Naive thymus-derived CD4-positive, alpha-beta T cell (primary cell): ENCODE results near the gene CRAMP1. TPM values are rescaled to one million over a fixed set of nuclear protein-coding genes. Genes with fewer than 3 reads are reported as not detected.

Experiments used
- ATAC-seq: fragments of 150-1000 bp; cut with Tn5 transposase; 2 replicates; pipeline ENCODE4 v1.10.0; 2021; ENCODE audit warnings: mild to moderate bottlenecking, moderate library complexity
- CTCF ChIA-PET: fragments of 350-600 bp; sonication (Branson Sonifier 250); formaldehyde crosslinking; loops from one replicate; lab custom pipeline; 2021; ENCODE audit warnings: antibody characterized with exemption; lab: Charles Lee
- POLR2A ChIA-PET: fragments of 350-600 bp; sonication (Branson Sonifier 250); formaldehyde crosslinking; loops from one replicate; lab custom pipeline; 2021; ENCODE audit warnings: antibody characterized with exemption, inconsistent platforms; lab: Charles Lee
- DNase-seq, 9 donors: peaks; one replicate each; pipeline versions ENCODE4 v3.0.0 to v3.0.0-alpha.2; 2020 to 2022; ENCODE audit warnings: mixed read lengths in 1 of 9
- H3K27ac ChIP-seq: one replicate; pipeline ENCODE4 v1.7.0; 2013; ENCODE audit warnings: mild to moderate bottlenecking, low read depth, low read length, moderate library complexity
- H3K27me3 ChIP-seq, 2 donors: one replicate each; pipeline ENCODE4 v1.7.0; 2013; ENCODE audit warnings: low read length in 2 of 2, mild to moderate bottlenecking in 2 of 2, moderate library complexity in 2 of 2; ENCODE audit not compliant: control insufficient read depth in 2 of 2, insufficient read depth in 2 of 2
- H3K36me3 ChIP-seq, 3 experiments: 1 replicate in 2 of 3; 2 replicates in 1 of 3; pipeline ENCODE4 v1.7.0; 2013; ENCODE audit warnings: low read length in 3 of 3, mild to moderate bottlenecking in 3 of 3, moderate library complexity in 1 of 3; ENCODE audit not compliant: insufficient read depth in 3 of 3, control insufficient read depth in 2 of 3
- H3K4me1 ChIP-seq, 2 donors: one replicate each; pipeline ENCODE4 v1.7.0; 2013; ENCODE audit warnings: low read length in 2 of 2, mild to moderate bottlenecking in 2 of 2, moderate library complexity in 1 of 2; ENCODE audit not compliant: control insufficient read depth in 2 of 2, insufficient read depth in 2 of 2
- H3K4me3 ChIP-seq: 2 replicates; pipeline ENCODE4 v1.7.0; 2013; ENCODE audit warnings: mild to moderate bottlenecking, low read length
- H3K9me3 ChIP-seq, 3 experiments: 1 replicate in 2 of 3; 2 replicates in 1 of 3; pipeline ENCODE4 v1.7.0; 2013; ENCODE audit warnings: low read length in 3 of 3; ENCODE audit not compliant: control insufficient read depth in 2 of 3
- H3K27ac Mint-ChIP-seq, 9 donors: one replicate each; pipeline ENCODE4 v1.8.0; 2020 to 2022; ENCODE audit warnings: mixed read lengths in 9 of 9, mild to moderate bottlenecking in 8 of 9, moderate library complexity in 5 of 9, inconsistent platforms in 2 of 9
- H3K27me3 Mint-ChIP-seq, 5 donors: one replicate each; pipeline ENCODE4 v1.8.0; 2021 to 2022; ENCODE audit warnings: mixed read lengths in 5 of 5, mild to moderate bottlenecking in 1 of 5
- H3K36me3 Mint-ChIP-seq, 5 donors: one replicate each; pipeline ENCODE4 v1.8.0; 2020 to 2022; ENCODE audit warnings: mixed read lengths in 5 of 5, mild to moderate bottlenecking in 3 of 5, inconsistent platforms in 1 of 5
- H3K4me1 Mint-ChIP-seq, 7 donors: one replicate each; pipeline ENCODE4 v1.8.0; 2020 to 2022; ENCODE audit warnings: mixed read lengths in 7 of 7, mild to moderate bottlenecking in 3 of 7, inconsistent platforms in 1 of 7
- H3K4me3 Mint-ChIP-seq, 10 donors: one replicate each; pipeline ENCODE4 v1.8.0; 2020 to 2022; ENCODE audit warnings: mild to moderate bottlenecking in 10 of 10, mixed read lengths in 10 of 10, moderate library complexity in 6 of 10, inconsistent platforms in 2 of 10
- H3K9me3 Mint-ChIP-seq, 11 donors: one replicate each; pipeline ENCODE4 v1.8.0; 2020 to 2022; ENCODE audit warnings: mixed read lengths in 11 of 11, mild to moderate bottlenecking in 4 of 11, inconsistent platforms in 1 of 11, moderate library complexity in 1 of 11
- intact Hi-C, 2 donors: fragments of 100-400 bp; cut with micrococcal nuclease; formaldehyde crosslinking; loops; one replicate each; pipeline ENCODE4 v1.15.1; 2023
- polyA plus RNA-seq, 2 donors: library from polyadenylated mRNA; unstranded; fragments of 300-500 nt; fragmentation: Illumina TruSeq; gene quantifications; one replicate each; pipeline ENCODE4 v1.2.3, GENCODE V29; 2021
- total RNA-seq, 6 experiments: library from RNA in 5 of 6; stranded (reverse) in 5 of 6; gene quantifications; 1 replicate in 5 of 6; 2 replicates in 1 of 6; pipeline ENCODE4 v1.2.3 and lab custom pipeline; 2021 to 2026

CRAMP1 gene
- total and polyA plus RNA-seq, 7 experiments from 2014 or later = 2.1 to 33.2 (median 31.2) TPM

GRCh38 chr16:1639282-1639681, 27.1 kb downstream of the CRAMP1 start:
- peaks cover 15 to 57% (median 22%) of the 10 kb centered on the region in 5 donors for H3K36me3 Mint-ChIP-seq

GRCh38 chr16:1639860-1640259, 27.7 kb downstream of the CRAMP1 start:
- ChIA-PET POLR2A (no interaction called here), CTCF (no interaction called here)
- no peak overlapping the region for H3K4me3 Mint-ChIP-seq
- intact Hi-C loops = no loop called here
- peaks cover 15 to 55% (median 19%) of the 10 kb centered on the region in 5 donors for H3K36me3 Mint-ChIP-seq
- no peaks in the 10 kb centered on the region for H3K9me3 Mint-ChIP-seq
- Histone ChIP-seq H3K27me3 (no peaks in the 10 kb centered on the region), H3K9me3 (no peaks in the 10 kb centered on the region), H3K36me3 (peaks cover 0 to 88% (median 22%) of the 10 kb centered on the region in 3 experiments), H3K4me1 (no peaks in the 10 kb centered on the region), H3K4me3 (no peak overlapping the region), H3K27ac (no peak overlapping the region)
- ATAC-seq = no peak
- DNase-seq = no peak
- peaks cover 0 to 25% (median 4%) of the 10 kb centered on the region in 7 donors for H3K4me1 Mint-ChIP-seq
- H3K27ac Mint-ChIP-seq = no peak overlapping the region
- H3K27me3 Mint-ChIP-seq = no peaks in the 10 kb centered on the region

More at GRCh38 chr16:1639282-1639681, 27.1 kb downstream of the CRAMP1 start:
- Histone ChIP-seq H3K27ac (no peak overlapping the region), H3K27me3 (no peaks in the 10 kb centered on the region), H3K4me1 (no peaks in the 10 kb centered on the region), H3K9me3 (no peaks in the 10 kb centered on the region), H3K36me3 (peaks cover 0 to 94% (median 22%) of the 10 kb centered on the region in 3 experiments), H3K4me3 (no peak overlapping the region)
- peaks cover 0 to 22% (median 4%) of the 10 kb centered on the region in 7 donors for H3K4me1 Mint-ChIP-seq
- no peak overlapping the region for H3K27ac Mint-ChIP-seq
- CTCF ChIA-PET = no interaction called here
- no peaks in the 10 kb centered on the region for H3K27me3 Mint-ChIP-seq
- POLR2A ChIA-PET = interaction anchor here (0.5 kb wide), 1 partner anchor 143 kb away, joined by 5 read pairs; the partner anchor contains the start of genes NUBP2 and SPSB3
- H3K4me3 Mint-ChIP-seq = no peak overlapping the region
- no peaks in the 10 kb centered on the region for H3K9me3 Mint-ChIP-seq
- DNase-seq (no peak), ATAC-seq (no peak)
- intact Hi-C loops = no loop called here

- intact Hi-C loops = no loop called here
- Histone ChIP-seq H3K27me3 (no peaks in the 10 kb centered on the region), H3K9me3 (no peaks in the 10 kb centered on the region), H3K36me3 (peaks cover 0 to 83% (median 22%) of the 10 kb centered on the region in 3 experiments), H3K4me1 (no peaks in the 10 kb centered on the region), H3K27ac (no peak overlapping the region), H3K4me3 (no peak overlapping the region)
- Mint-ChIP-seq H3K9me3 (no peaks in the 10 kb centered on the region), H3K27me3 (no peaks in the 10 kb centered on the region), H3K27ac (peak overlapping the region in 2 of 9 donors; percentile 42 to 72), H3K4me3 (peak overlapping the region in 1 of 10 donors; percentile 36), H3K4me1 (peaks cover 0 to 29% (median 5%) of the 10 kb centered on the region in 7 donors), H3K36me3 (peaks cover 15 to 57% (median 19%) of the 10 kb centered on the region in 5 donors)
- no peak for DNase-seq
- no peak for ATAC-seq
- ChIA-PET POLR2A (no interaction called here), CTCF (no interaction called here)
These were observed 28.2 kb downstream of the CRAMP1 start for GRCh38 chr16:1640261-1640941.

GRCh38 chr16:1641261-1641660, 29.1 kb downstream of the CRAMP1 start:
- POLR2A ChIA-PET = no interaction called here
- no peak for ATAC-seq
- H3K27me3 Mint-ChIP-seq = no peaks in the 10 kb centered on the region

GRCh38 chr16:1642148-1642547, 30.0 kb downstream of the CRAMP1 start:
- Histone ChIP-seq H3K27me3 (no peaks in the 10 kb centered on the region), H3K4me1 (peaks cover 0 to 8% of the 10 kb centered on the region in 2 donors), H3K36me3 (peaks cover 0 to 86% (median 22%) of the 10 kb centered on the region in 3 experiments), H3K27ac (no peak overlapping the region), H3K4me3 (no peak overlapping the region), H3K9me3 (no peaks in the 10 kb centered on the region)
- ATAC-seq = no peak
- intact Hi-C loops = no loop called here
- Mint-ChIP-seq H3K36me3 (peaks cover 15 to 67% (median 21%) of the 10 kb centered on the region in 5 donors), H3K9me3 (no peaks in the 10 kb centered on the region), H3K4me1 (peaks cover 7 to 44% (median 18%) of the 10 kb centered on the region in 7 donors), H3K27me3 (no peaks in the 10 kb centered on the region), H3K4me3 (no peak overlapping the region), H3K27ac (peak overlapping the region in 1 of 9 donors; percentile 28)
- no peak for DNase-seq
- ChIA-PET CTCF (interaction anchor here (0.6 kb wide), 1 partner anchor 193 kb away, joined by 3 read pairs; no protein-coding TSS in a partner anchor), POLR2A (no interaction called here)

More at GRCh38 chr16:1641261-1641660, 29.1 kb downstream of the CRAMP1 start:
- H3K9me3 ChIP-seq = no peaks in the 10 kb centered on the region
- CTCF ChIA-PET = no interaction called here
- no peak overlapping the region for H3K4me3 ChIP-seq
- H3K36me3 Mint-ChIP-seq = peaks cover 15 to 62% (median 16%) of the 10 kb centered on the region in 5 donors
- H3K4me3 Mint-ChIP-seq = no peak overlapping the region
- no peaks in the 10 kb centered on the region for H3K9me3 Mint-ChIP-seq
- intact Hi-C loops = no loop called here
- peaks cover 0 to 86% (median 22%) of the 10 kb centered on the region in 3 experiments for H3K36me3 ChIP-seq
- H3K27me3 ChIP-seq = no peaks in the 10 kb centered on the region
- H3K4me1 ChIP-seq = peaks cover 0 to 3% of the 10 kb centered on the region in 2 donors
- H3K27ac ChIP-seq = no peak overlapping the region
- peaks cover 5 to 38% (median 12%) of the 10 kb centered on the region in 7 donors for H3K4me1 Mint-ChIP-seq
- DNase-seq = no peak
- H3K27ac Mint-ChIP-seq = no peak overlapping the region

- no peaks in the 10 kb centered on the region for H3K27me3 ChIP-seq
- H3K4me3 ChIP-seq = no peak overlapping the region
- H3K36me3 ChIP-seq = peaks cover 0 to 81% (median 17%) of the 10 kb centered on the region in 3 experiments
- peaks cover 15 to 69% (median 22%) of the 10 kb centered on the region in 5 donors for H3K36me3 Mint-ChIP-seq
- H3K4me1 ChIP-seq = peaks cover 0 to 8% of the 10 kb centered on the region in 2 donors
- H3K4me1 Mint-ChIP-seq = peaks cover 7 to 40% (median 18%) of the 10 kb centered on the region in 7 donors
- ChIA-PET POLR2A (no interaction called here), CTCF (interaction anchor here (0.8 kb wide), 1 partner anchor 63 kb away, joined by 4 read pairs; the partner anchor contains the start of gene MAPK8IP3)
- no peaks in the 10 kb centered on the region for H3K27me3 Mint-ChIP-seq
- no peak overlapping the region for H3K27ac Mint-ChIP-seq
- no peak overlapping the region for H3K27ac ChIP-seq
- ATAC-seq = no peak
- no peaks in the 10 kb centered on the region for H3K9me3 ChIP-seq
- H3K9me3 Mint-ChIP-seq = no peaks in the 10 kb centered on the region
- H3K4me3 Mint-ChIP-seq = no peak overlapping the region
- intact Hi-C loops = no loop called here
- DNase-seq = no peak
These were observed 30.6 kb downstream of the CRAMP1 start for GRCh38 chr16:1642753-1643152.
